Neural crest cell (in vitro differentiated cells): ENCODE measurements around the gene PIKFYVE. TPM values are rescaled to one million over a fixed set of nuclear protein-coding genes. Genes with fewer than 3 reads are reported as not detected.

ENCODE experiments used
- DNase-seq: peaks from one replicate; pipeline ENCODE4 v3.0.0; 2021; ENCODE audit warnings: low read depth, mixed read lengths, low spot score
- H3K27ac Mint-ChIP-seq: one replicate; pipeline ENCODE4 v1.8.0; 2021; ENCODE audit warnings: mild to moderate bottlenecking, mixed read lengths; ENCODE audit not compliant: unreplicated experiment
- H3K27me3 Mint-ChIP-seq: 2 replicates; pipeline ENCODE4 v1.8.0; 2021; ENCODE audit warnings: low read depth, mild to moderate bottlenecking, mixed read lengths
- H3K36me3 Mint-ChIP-seq: 2 replicates; pipeline ENCODE4 v1.8.0; 2021; ENCODE audit warnings: low read depth, mild to moderate bottlenecking, mixed read lengths
- H3K4me1 Mint-ChIP-seq: 2 replicates; pipeline ENCODE4 v1.8.0; 2021; ENCODE audit warnings: mixed read lengths
- H3K4me3 Mint-ChIP-seq: one replicate; pipeline ENCODE4 v1.8.0; 2021; ENCODE audit warnings: mild to moderate bottlenecking, mixed read lengths
- H3K9me3 Mint-ChIP-seq: 2 replicates; pipeline ENCODE4 v1.8.0; 2021; ENCODE audit warnings: mixed read lengths
- CTCF ChIP-seq: fragments of 200-600 bp; sonication (generic); conservative IDR thresholded peaks from 2 replicates; pipeline ENCODE4 v1.5.0; 2021; ENCODE audit warnings: antibody characterized with exemption, mild to moderate bottlenecking
- total RNA-seq: library from RNA; stranded (reverse); gene quantifications from 2 replicates; pipeline ENCODE4 v1.2.1, GENCODE V29; 2021

PIKFYVE gene
- total RNA-seq, 1 donor from 2014 or later: 31.4 TPM

GRCh38 chr2:208244422-208244821 lies 21.6 kb upstream of the PIKFYVE start:
- peaks cover 9% of the 10 kb centered on the region for H3K4me1 Mint-ChIP-seq
- H3K4me3 Mint-ChIP-seq: no peak overlapping the region
- no peak for DNase-seq
- no peak for TF ChIP-seq CTCF
- no peaks in the 10 kb centered on the region for H3K9me3 Mint-ChIP-seq
- H3K27ac Mint-ChIP-seq: no peak overlapping the region
- H3K36me3 Mint-ChIP-seq: peaks cover 46% of the 10 kb centered on the region
- H3K27me3 Mint-ChIP-seq: no peaks in the 10 kb centered on the region

GRCh38 chr2:208245746-208246145 lies 20.3 kb upstream of the PIKFYVE start:
- Mint-ChIP-seq H3K4me3 (no peak overlapping the region), H3K4me1 (peaks cover 21% of the 10 kb centered on the region), H3K27ac (no peak overlapping the region), H3K27me3 (no peaks in the 10 kb centered on the region), H3K36me3 (peaks cover 44% of the 10 kb centered on the region), H3K9me3 (no peaks in the 10 kb centered on the region)
- TF ChIP-seq CTCF: no peak
- no peak for DNase-seq

GRCh38 chr2:208248601-208249000 lies 17.5 kb upstream of the PIKFYVE start:
- Mint-ChIP-seq H3K9me3 (no peaks in the 10 kb centered on the region), H3K36me3 (peaks cover 40% of the 10 kb centered on the region), H3K27me3 (no peaks in the 10 kb centered on the region), H3K4me1 (peaks cover 47% of the 10 kb centered on the region), H3K27ac (no peak overlapping the region), H3K4me3 (no peak overlapping the region)
- DNase-seq: no peak
- TF ChIP-seq CTCF: no peak

- Mint-ChIP-seq H3K27ac (no peak overlapping the region), H3K27me3 (no peaks in the 10 kb centered on the region), H3K4me1 (peaks cover 46% of the 10 kb centered on the region), H3K9me3 (no peaks in the 10 kb centered on the region), H3K4me3 (no peak overlapping the region), H3K36me3 (peaks cover 35% of the 10 kb centered on the region)
- no peak for TF ChIP-seq CTCF
- no peak for DNase-seq
These were observed 16.8 kb upstream of the PIKFYVE start for GRCh38 chr2:208249296-208249695.

GRCh38 chr2:208250388-208250787 lies 15.7 kb upstream of the PIKFYVE start:
- Mint-ChIP-seq H3K27ac (no peak overlapping the region), H3K36me3 (peaks cover 34% of the 10 kb centered on the region)
- no peak for TF ChIP-seq CTCF

GRCh38 chr2:208251098-208251497 lies 15.0 kb upstream of the PIKFYVE start:
- H3K4me1 Mint-ChIP-seq: peaks cover 52% of the 10 kb centered on the region
- no peaks in the 10 kb centered on the region for H3K9me3 Mint-ChIP-seq
- no peaks in the 10 kb centered on the region for H3K27me3 Mint-ChIP-seq
- H3K36me3 Mint-ChIP-seq: peaks cover 27% of the 10 kb centered on the region
- H3K4me3 Mint-ChIP-seq: no peak overlapping the region
- TF ChIP-seq CTCF: no peak
- no peak overlapping the region for H3K27ac Mint-ChIP-seq
- DNase-seq: no peak

More at GRCh38 chr2:208250388-208250787, 15.7 kb upstream of the PIKFYVE start:
- H3K27me3 Mint-ChIP-seq: no peaks in the 10 kb centered on the region
- no peak for DNase-seq
- no peaks in the 10 kb centered on the region for H3K9me3 Mint-ChIP-seq
- H3K4me1 Mint-ChIP-seq: peaks cover 46% of the 10 kb centered on the region
- H3K4me3 Mint-ChIP-seq: peak overlapping the region; percentile 51
